Coronary artery (tissue), 2 donors: Measurements from ENCODE around the gene LRP5.

ENCODE experiments used
- DNase-seq: peaks from one replicate; pipeline ENCODE4 v3.0.0-alpha.2; 2017; ENCODE audit warnings: low spot score
- H3K27ac ChIP-seq, 2 donors: fragments of 200-600 bp; sonication (generic); one replicate each; pipeline ENCODE4 v1.5.1; 2016 to 2019
- H3K4me3 ChIP-seq: fragments of 200-600 bp; sonication (generic); 2 replicates; pipeline ENCODE4 v1.5.1; 2016; ENCODE audit warnings: mild to moderate bottlenecking, moderate library complexity
- CTCF ChIP-seq: fragments of 200-600 bp; sonication (generic); IDR thresholded peaks from one replicate; pipeline ENCODE4 v1.5.1; 2019; ENCODE audit warnings: antibody characterized with exemption

Gene LRP5

GRCh38 chr11:68337399-68337835 is 25.0 kb downstream of the LRP5 start:
- DNase-seq: no peak
- no peak for TF ChIP-seq CTCF
- H3K4me3 ChIP-seq: no peak overlapping the region
- H3K27ac ChIP-seq: peak overlapping the region in 1 of 2 donors; percentile 66

GRCh38 chr11:68338051-68338780 is 25.8 kb downstream of the LRP5 start:
- H3K27ac ChIP-seq: peak overlapping the region; percentile 13 to 66
- no peak for DNase-seq

GRCh38 chr11:68340003-68340767 is 27.8 kb downstream of the LRP5 start:
- Histone ChIP-seq H3K27ac (peak overlapping the region in 1 of 2 donors; percentile 18), H3K4me3 (no peak overlapping the region)
- no peak for TF ChIP-seq CTCF
- no peak for DNase-seq

More at GRCh38 chr11:68338051-68338780, 25.8 kb downstream of the LRP5 start:
- no peak for TF ChIP-seq CTCF
- no peak overlapping the region for H3K4me3 ChIP-seq

- no peak for DNase-seq
- Histone ChIP-seq H3K27ac (peak overlapping the region; percentile 54 to 85), H3K4me3 (peak overlapping the region; percentile 33)
- no peak for TF ChIP-seq CTCF
Measured at GRCh38 chr11:68340784-68341556, 28.6 kb downstream of the LRP5 start.

- Histone ChIP-seq H3K4me3 (peak overlapping the region; percentile 33), H3K27ac (peak overlapping the region; percentile 73 to 85)
- DNase-seq: no peak
- TF ChIP-seq CTCF: no peak
Measured at GRCh38 chr11:68341557-68342458, 29.4 kb downstream of the LRP5 start.
